Suppressor macrophage treated with lipopolysaccharide for 1 hour (primary cell): ENCODE results near the gene NAA80.
"Not testable (repeated sequence)": the region's sequence is repeated elsewhere in the genome, so short reads cannot be mapped to it uniquely, and the experiment has no call there.

Source experiments
- DNase-seq, 3 donors: peaks; one replicate each; pipeline ENCODE4 v3.0.0-alpha.2; 2020 to 2022

Gene NAA80

GRCh38 chr3:50268703-50269451 is 30.3 kb downstream of the NAA80 start, which contains the start of gene SEMA3B:
SEMA3B (plus strand) TSS chr3:50269147; CDS start chr3:50269241, 94 bp downstream.
- no peak for DNase-seq

- DNase-seq = no peak
Measured at GRCh38 chr3:50268276-50268675, 30.9 kb downstream of the NAA80 start.

GRCh38 chr3:50267280-50267913 is 31.8 kb downstream of the NAA80 start:
- no peak for DNase-seq

- DNase-seq = no peak
Measured at GRCh38 chr3:50266836-50267235, 32.4 kb downstream of the NAA80 start.

GRCh38 chr3:50266017-50266416 is 33.2 kb downstream of the NAA80 start:
- no peak for DNase-seq

- no peak for DNase-seq
Measured at GRCh38 chr3:50265571-50265970, 33.6 kb downstream of the NAA80 start.

GRCh38 chr3:50264964-50265485 is 34.2 kb downstream of the NAA80 start:
- DNase-seq = no peak

GRCh38 chr3:50264383-50264963 is 34.7 kb downstream of the NAA80 start:
- DNase-seq = no peak

DNA sequence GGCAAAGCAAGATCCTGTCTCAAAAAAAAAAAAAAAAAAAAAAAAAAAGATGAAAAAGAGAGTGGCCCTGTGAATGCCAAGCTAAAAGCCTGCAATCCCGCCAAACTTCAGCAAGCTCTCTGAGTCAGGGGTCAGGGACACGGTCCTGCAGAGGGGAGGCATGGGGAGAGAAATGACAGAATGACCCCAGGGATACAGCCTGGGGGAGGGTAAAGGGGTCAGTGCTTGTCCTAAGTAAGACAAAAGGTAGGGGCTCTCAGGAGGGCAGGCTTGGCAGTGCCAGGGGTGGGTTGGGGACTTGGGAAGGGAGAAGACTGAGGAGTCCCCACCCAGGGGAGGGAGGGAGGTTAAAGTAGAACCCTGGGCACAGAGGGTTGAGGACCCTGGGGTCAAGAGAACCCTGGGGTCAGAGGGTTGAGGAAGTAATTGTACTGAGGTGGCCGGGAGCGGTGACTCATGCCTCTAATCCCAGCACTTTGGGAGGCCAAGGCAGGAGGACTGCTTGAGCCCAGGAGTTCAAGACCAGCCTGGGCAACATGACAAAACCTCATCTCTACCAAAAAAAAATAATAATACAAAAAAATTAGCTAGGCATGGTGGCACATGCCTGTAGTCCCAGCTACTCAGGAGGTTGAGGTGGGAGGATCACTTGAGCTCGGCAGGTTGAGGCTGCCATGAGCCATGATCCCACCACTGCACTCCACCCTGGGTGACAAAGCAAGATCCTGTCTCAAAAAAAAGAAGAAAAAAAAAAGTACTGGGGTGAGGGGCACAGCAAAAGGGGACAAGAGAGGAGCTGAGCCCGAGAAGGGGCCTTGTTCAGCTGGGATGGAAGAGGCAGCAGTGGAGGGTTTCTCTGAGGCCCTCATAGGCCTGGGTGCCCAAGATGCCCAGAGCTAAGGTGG is 35.5 kb downstream of the NAA80 start:
- no peak for DNase-seq

DNA sequence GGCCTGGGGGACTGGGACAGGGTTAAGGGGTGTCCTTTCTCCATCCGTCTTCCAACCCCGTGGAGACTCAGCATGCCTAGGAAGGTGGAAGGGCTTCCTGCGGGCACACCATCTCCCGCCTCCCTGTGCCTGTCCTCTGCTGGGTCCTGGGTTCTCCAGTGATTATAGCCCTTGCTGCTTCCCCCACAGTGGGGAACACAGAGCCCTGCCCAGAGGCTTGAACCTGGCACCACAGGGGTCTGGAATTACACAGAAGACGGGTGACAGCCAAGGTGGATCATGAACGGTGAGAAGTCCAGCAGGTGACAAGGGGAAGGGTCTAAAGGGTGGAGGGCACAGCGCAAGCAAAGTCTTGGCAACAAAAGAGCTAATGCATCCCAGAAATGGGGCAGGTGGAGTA is 36.4 kb downstream of the NAA80 start:
- DNase-seq = no peak

GRCh38 chr3:50262200-50262599 is 37.0 kb downstream of the NAA80 start:
- DNase-seq = not testable (repeated sequence)

DNA sequence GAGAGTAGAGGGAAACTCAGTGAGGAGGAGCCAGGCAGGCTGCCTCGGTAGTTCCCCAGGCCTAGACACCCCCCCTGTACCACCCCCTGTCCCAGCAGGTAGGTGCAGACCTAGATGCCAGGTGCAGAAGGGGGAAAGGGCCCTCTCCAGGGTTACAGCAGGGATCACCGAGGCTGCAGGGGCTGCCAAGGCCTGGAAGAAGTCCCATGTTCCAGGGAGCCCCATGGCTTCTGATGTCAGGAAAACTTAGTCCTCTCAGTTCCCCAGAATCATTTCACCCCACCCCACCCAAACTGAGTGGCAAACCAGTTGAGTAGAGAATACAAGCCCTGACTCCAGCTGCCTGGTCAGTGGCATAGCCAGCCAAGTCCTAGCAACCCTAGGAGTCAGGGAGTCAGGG is 37.7 kb downstream of the NAA80 start:
- no peak for DNase-seq

DNA sequence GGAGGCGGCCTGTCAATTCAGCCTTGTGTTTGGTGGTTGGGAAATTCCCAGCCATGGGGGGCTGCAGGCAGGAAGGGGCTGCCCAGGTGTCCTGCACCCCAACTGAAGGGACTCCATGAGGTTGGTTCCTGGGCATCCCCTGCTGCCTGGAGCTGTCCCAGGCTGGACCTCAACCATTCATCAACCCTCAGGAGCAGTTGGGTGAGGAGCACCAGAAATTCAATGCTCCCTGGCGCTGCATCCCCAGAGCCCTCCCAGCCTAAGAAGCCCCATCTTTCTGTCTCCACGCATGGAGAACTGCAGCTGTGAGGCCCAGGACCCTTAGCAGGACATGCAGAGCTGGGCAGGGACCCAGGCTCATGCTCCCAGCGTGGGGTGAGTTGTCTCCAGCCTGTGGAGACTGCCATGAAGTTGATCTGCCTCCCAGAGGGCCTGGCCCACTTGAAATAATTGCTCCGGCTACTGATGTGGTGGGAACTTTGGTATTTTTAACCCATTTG is 38.2 kb downstream of the NAA80 start:
- DNase-seq = no peak

DNA sequence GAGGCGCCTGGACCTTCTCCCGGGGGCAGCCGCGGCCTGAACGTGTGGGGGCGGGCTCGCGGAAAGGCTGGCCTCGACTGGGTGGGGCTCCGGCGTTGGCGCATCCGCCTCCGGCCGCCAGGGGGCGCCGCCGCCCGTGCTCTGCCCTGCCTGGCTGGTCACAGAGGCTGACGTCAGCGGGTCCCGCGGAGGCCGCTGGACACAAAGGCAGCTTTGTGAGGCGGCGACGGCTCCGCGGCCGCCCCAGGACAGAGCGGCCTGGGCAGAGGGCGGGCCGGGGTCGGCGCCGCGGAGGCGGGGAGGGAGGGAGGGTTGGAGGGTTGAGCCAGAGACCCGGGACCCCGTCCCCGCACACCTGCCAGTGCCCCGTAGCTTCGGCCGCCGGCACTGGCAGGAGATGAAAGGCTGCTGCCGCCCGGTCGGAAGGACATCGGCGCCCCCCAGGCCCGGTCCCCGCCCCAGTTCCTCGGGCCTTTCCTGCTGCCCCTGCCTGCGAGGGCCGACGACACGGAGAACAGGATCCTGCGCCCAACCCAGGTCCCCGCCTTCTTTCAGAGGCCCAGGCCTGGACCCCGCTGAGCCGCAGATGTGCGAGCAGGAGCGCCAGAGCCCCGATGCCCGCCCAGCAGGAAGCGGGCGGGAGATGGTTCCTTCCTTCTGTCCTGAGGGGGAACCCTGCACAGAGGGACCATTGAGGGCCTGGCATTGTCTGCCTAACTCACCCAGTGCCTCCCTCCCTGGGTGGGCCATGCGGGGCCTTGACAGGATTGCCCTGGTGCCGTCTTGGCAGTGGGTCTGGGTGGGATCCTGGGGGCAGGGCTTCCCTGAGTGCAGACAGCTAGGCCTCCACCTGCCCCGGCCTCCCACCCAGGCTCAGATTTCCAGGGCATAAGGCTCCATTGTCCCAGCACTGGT is 38.9 kb downstream of the NAA80 start:
- DNase-seq = peak; percentile 94 to 97 (median 95)

DNA sequence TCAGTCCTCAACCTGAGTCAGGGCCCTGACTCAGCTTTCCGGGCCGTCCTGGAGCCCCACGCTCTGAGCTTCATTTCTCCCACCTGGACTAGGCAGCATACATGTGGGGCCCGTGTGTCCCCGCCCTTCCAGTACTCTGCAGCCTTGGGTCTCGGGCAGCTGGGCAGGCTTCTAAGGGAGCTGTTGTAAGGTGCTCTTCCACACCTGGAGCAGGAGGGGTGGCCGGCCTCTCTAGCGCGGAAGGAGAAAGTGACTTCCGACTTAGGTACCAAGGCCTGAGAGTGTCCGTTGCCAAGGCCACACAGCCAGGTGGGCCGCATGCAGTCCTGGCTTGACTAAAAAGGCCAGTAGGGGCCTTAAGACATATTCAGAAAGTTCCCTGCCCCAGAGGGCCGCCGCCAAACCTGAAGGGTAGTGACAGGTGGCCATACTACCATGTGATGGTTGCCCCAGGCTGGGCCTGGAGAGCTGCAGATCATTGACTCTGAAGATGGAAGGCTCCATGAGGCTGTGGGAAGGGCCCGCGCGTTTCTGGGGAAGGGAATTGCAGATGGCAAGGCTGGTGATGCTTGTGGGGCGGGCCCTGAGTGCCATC is 39.7 kb downstream of the NAA80 start:
- no peak for DNase-seq

GRCh38 chr3:50258979-50259378 is 40.2 kb downstream of the NAA80 start:
- no peak for DNase-seq

GRCh38 chr3:50258029-50258680 is 41.0 kb downstream of the NAA80 start:
- DNase-seq = no peak

DNA sequence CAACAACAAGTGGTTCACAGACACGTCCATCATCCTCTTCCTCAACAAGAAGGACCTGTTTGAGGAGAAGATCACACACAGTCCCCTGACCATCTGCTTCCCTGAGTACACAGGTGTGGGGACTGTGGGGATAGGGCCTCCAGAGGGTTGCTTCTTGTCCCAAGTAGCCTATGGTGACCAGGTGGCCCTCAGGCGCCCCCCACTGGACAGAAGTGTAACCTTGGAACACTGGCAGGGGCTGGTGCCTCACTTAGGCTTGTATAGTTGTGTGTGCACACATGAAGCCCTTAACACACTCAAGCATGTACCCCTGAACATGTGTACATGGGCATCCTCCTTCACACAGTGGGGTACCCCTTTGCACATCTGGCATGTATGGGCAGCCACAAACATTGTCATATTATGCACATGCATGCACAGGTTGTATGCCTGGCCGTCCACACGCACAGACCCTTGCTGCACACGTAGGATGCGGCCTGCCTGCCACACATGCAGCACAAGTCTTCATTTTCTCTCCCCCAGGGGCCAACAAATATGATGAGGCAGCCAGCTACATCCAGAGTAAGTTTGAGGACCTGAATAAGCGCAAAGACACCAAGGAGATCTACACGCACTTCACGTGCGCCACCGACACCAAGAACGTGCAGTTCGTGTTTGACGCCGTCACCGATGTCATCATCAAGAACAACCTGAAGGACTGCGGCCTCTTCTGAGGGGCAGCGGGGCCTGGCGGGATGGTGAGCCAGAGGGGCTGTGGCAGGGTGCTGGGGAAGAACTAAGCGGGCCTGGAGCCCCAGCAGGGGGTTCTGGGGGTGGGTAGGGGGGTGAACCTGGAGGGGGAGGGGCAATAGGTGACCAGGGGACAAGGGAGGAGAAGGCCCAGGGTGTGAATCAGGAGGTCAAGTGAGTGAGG is 42.0 kb downstream of the NAA80 start:
- peak in 2 of 3 donors; percentile 50 to 65 for DNase-seq

- DNase-seq = no peak
Measured at GRCh38 chr3:50255251-50255615, 44.0 kb downstream of the NAA80 start.
